HepG2 (cell line): ENCODE data around the gene DND1. TPM values are rescaled to one million over a fixed set of nuclear protein-coding genes. Genes with fewer than 3 reads are reported as not detected.

Experiments
- E2F1 ChIP-seq: sonication (generic); formaldehyde crosslinking; IDR thresholded peaks from 2 replicates; pipeline ENCODE4 v1.5.0; 2020; ENCODE audit warnings: missing genetic modification reagents
- FIP1L1 ChIP-seq: fragments of 200-400 bp; formaldehyde crosslinking; IDR thresholded peaks from 2 replicates; pipeline ENCODE4 v1.6.1; 2018; ENCODE audit warnings: low read depth, mild to moderate bottlenecking, low read length, moderate library complexity, borderline replicate concordance; ENCODE audit not compliant: insufficient read depth
- FOXA3 ChIP-seq: IDR thresholded peaks from 2 replicates; pipeline ENCODE4 v1.6.1; 2016; ENCODE audit warnings: missing genetic modification reagents, missing compliant biosample characterization
- HIC2 ChIP-seq: sonication (generic); formaldehyde crosslinking; IDR thresholded peaks from 2 replicates; pipeline ENCODE4 v1.9.0; 2022; ENCODE audit warnings: low read depth, missing genetic modification reagents
- KLF16 ChIP-seq, 2 experiments: sonication (generic) in 1 of 2; formaldehyde crosslinking in 1 of 2; IDR thresholded peaks; 2 replicates each; pipeline versions ENCODE4 v1.6.1 to v1.8.0; 2016 to 2023; ENCODE audit warnings: missing genetic modification reagents in 2 of 2, missing compliant biosample characterization in 1 of 2
- MAX ChIP-seq: IDR thresholded peaks from 2 replicates; pipeline ENCODE4 v1.6.1; 2012; ENCODE audit warnings: inconsistent platforms
- MIXL1 ChIP-seq: IDR thresholded peaks from 2 replicates; pipeline ENCODE4 v1.6.1; 2016
- NFYC ChIP-seq: IDR thresholded peaks from 2 replicates; pipeline ENCODE4 v1.6.1; 2016; ENCODE audit warnings: missing genetic modification reagents, missing compliant biosample characterization
- PHF21A ChIP-seq: sonication (generic); formaldehyde crosslinking; IDR thresholded peaks from 2 replicates; pipeline ENCODE4 v1.5.0; 2020; ENCODE audit warnings: mild to moderate bottlenecking, missing genetic modification reagents
- RFX1 ChIP-seq: fragments of 450-650 bp; IDR thresholded peaks from 2 replicates; pipeline ENCODE4 v1.6.1; 2017
- TBX2 ChIP-seq: sonication (generic); formaldehyde crosslinking; IDR thresholded peaks from 2 replicates; pipeline ENCODE4 v1.5.0; 2020; ENCODE audit warnings: missing genetic modification reagents, mild to moderate bottlenecking, borderline replicate concordance
- TFDP1 ChIP-seq: IDR thresholded peaks from 2 replicates; pipeline ENCODE4 v1.6.1; 2016; ENCODE audit warnings: missing compliant biosample characterization, missing genetic modification reagents, borderline replicate concordance
- ZBTB42 ChIP-seq: sonication (generic); formaldehyde crosslinking; IDR thresholded peaks from 2 replicates; pipeline ENCODE4 v1.5.0; 2020; ENCODE audit warnings: mild to moderate bottlenecking, missing genetic modification reagents
- ZKSCAN8 ChIP-seq: IDR thresholded peaks from 2 replicates; pipeline ENCODE4 v1.6.1; 2016; ENCODE audit warnings: borderline replicate concordance, missing genetic modification reagents, missing compliant biosample characterization
- ZNF101 ChIP-seq: sonication (generic); formaldehyde crosslinking; IDR thresholded peaks from 2 replicates; pipeline ENCODE4 v1.4.0; 2020; ENCODE audit warnings: mild to moderate bottlenecking, low read depth, missing genetic modification reagents, borderline replicate concordance
- ZNF260 ChIP-seq: sonication (generic); formaldehyde crosslinking; IDR thresholded peaks from 2 replicates; pipeline ENCODE4 v1.4.0; 2020; ENCODE audit warnings: missing genetic modification reagents, low read depth, mild to moderate bottlenecking, borderline replicate concordance
- ZNF512 ChIP-seq: sonication (generic); formaldehyde crosslinking; IDR thresholded peaks from 2 replicates; pipeline ENCODE4 v1.4.0; 2020; ENCODE audit warnings: mild to moderate bottlenecking, missing genetic modification reagents
- ZNF552 ChIP-seq: sonication (generic); formaldehyde crosslinking; IDR thresholded peaks from 2 replicates; pipeline ENCODE4 v1.9.0; 2022; ENCODE audit warnings: missing genetic modification reagents, mild to moderate bottlenecking, borderline replicate concordance
- ZNF660 ChIP-seq: sonication (generic); formaldehyde crosslinking; IDR thresholded peaks from 2 replicates; pipeline ENCODE4 v1.5.1; 2020; ENCODE audit warnings: mild to moderate bottlenecking, low read depth, missing genetic modification reagents, borderline replicate concordance
- ZSCAN31 ChIP-seq: sonication (generic); formaldehyde crosslinking; IDR thresholded peaks from 2 replicates; pipeline ENCODE4 v1.5.0; 2020; ENCODE audit warnings: low read depth, mild to moderate bottlenecking, missing genetic modification reagents
- polyA plus RNA-seq, 8 experiments: library from polyadenylated mRNA; depleted of rRNA in 3 of 8; stranded (reverse) in 7 of 8; unstranded in 1 of 8; fragments of >200 nt; fragmentation: Illumina TruSeq in 4 of 8; extraction: Trizol in 4 of 8; gene quantifications; 2 replicates each; pipeline versions ENCODE4 v1.2.1 to v1.2.3, GENCODE V29; 2011 to 2016; ENCODE audit warnings: low read depth in 4 of 8, missing spikeins in 1 of 8, mixed read lengths in 1 of 8; ENCODE audit not compliant: insufficient read depth in 1 of 8
- total RNA-seq, 5 experiments: library from RNA; depleted of rRNA; stranded (reverse); fragments of >200 nt; fragmentation: Illumina TruSeq; extraction: Trizol; gene quantifications; 2 replicates each; pipeline ENCODE4 v1.2.3, GENCODE V29; 2016; ENCODE audit warnings: low read depth in 1 of 5

The DND1 gene
- total and polyA plus RNA-seq, 2 of the 13 experiments (the other 11 are each of a cell fraction or from before 2014, with no cell fraction given) = 0.48 to 0.55 TPM

- TF ChIP-seq ZNF552 (no peak), ZNF660 (CRISPR knock-in tag) (no peak), TFDP1 (CRISPR knock-in tag) (no peak), E2F1 (CRISPR knock-in tag) (no peak), TBX2 (CRISPR knock-in tag) (0 out of 2 replicates have a peak, but pooled peaks have one; percentile 61), HIC2 (CRISPR knock-in tag) (peak; percentile 46; the same call in 1 of the 2 replicates), KLF16 (CRISPR knock-in tag; IDR thresholded peaks at IDR 0.05) (peak in 1 of 2 experiments; percentile 33; a peak in 1 of 4 replicates), FIP1L1 (no peak), NFYC (no peak), MIXL1 (CRISPR knock-in tag) (no peak), ZKSCAN8 (CRISPR knock-in tag) (no peak), PHF21A (no peak), ZSCAN31 (CRISPR knock-in tag) (0 out of 2 replicates have a peak, but pooled peaks have one; percentile 34), ZNF512 (no peak), MAX (0 out of 2 replicates have a peak, but pooled peaks have one; percentile 28), FOXA3 (CRISPR knock-in tag) (peak; percentile 46; the same call in 1 of the 2 replicates), ZBTB42 (CRISPR knock-in tag) (no peak), RFX1 (no peak), ZNF260 (CRISPR knock-in tag) (no peak), ZNF101 (CRISPR knock-in tag) (no peak)
- TF ChIP-seq, all 625 proteins: peak for 68
Measured at GRCh38 chr5:140633021-140633471, 40.3 kb downstream of the DND1 start, which contains the start of gene CD14 (continued).
